Mammary epithelial cell (primary cell): Measurements from ENCODE around the gene SYT7.

Experiments used
- CTCF ChIP-seq, 2 donors: IDR thresholded peaks in 1 of 2; conservative IDR thresholded peaks in 1 of 2; 2 replicates each; pipeline ENCODE4 v1.5.1; 2011 to 2012; ENCODE audit warnings: inconsistent platforms in 2 of 2, low read length in 2 of 2, mild to moderate bottlenecking in 2 of 2, control low read depth in 1 of 2, low read depth in 1 of 2; ENCODE audit not compliant: insufficient read depth in 1 of 2; ENCODE audit errors: extremely low read depth in 1 of 2
- EZH2 ChIP-seq: IDR thresholded peaks from 2 replicates; pipeline ENCODE4 v1.6.1; 2012; ENCODE audit warnings: low read length, inconsistent platforms, borderline replicate concordance

- TF ChIP-seq EZH2, result no peak
- no peak for TF ChIP-seq CTCF (conservative IDR thresholded peaks at IDR 0.05 in 1 of 2, IDR thresholded peaks at IDR 0.05 in 1 of 2; ENCODE audit: extremely low read depth in 1 of 2, insufficient read depth in 1 of 2, low read depth in 1 of 2, low read length in 2 of 2)
Observed at GRCh38 chr11:61553373-61554171, 27.3 kb downstream of the SYT7 start.
